ENCODE results near the gene MYRF. TPM values are rescaled to one million over a fixed set of nuclear protein-coding genes. Genes with fewer than 3 reads are reported as not detected.

The MYRF gene
- total RNA-seq, 4 donors from 2014 or later = 0.09 to 0.95 (median 0.22) TPM; not detected in 1

- no peak overlapping the region for H3K4me3 ChIP-seq
- no peaks in the 10 kb centered on the region for H3K9me3 ChIP-seq
- H3K27me3 ChIP-seq = peaks cover 0 to 49% (median 0%) of the 10 kb centered on the region in 4 donors
- DNase-seq = no peak
- peaks cover 4 to 40% (median 17%) of the 10 kb centered on the region in 3 donors for H3K4me1 ChIP-seq
- no peaks in the 10 kb centered on the region for H3K36me3 ChIP-seq
- intact Hi-C loops (cut with DNase I) = no loop called here
- no peak overlapping the region for H3K27ac ChIP-seq
- WGBS, 2 donors = 92 to 95% methylated on average over 4 to 5 of the region's 5 CpGs
- TF ChIP-seq POLR2A (IDR thresholded peaks at IDR 0.05) (no peak), CTCF (IDR thresholded peaks at IDR 0.05) (no peak)
Measured at GRCh38 chr11:61750631-61751273, 1.7 kb upstream of the MYRF start.

DNA sequence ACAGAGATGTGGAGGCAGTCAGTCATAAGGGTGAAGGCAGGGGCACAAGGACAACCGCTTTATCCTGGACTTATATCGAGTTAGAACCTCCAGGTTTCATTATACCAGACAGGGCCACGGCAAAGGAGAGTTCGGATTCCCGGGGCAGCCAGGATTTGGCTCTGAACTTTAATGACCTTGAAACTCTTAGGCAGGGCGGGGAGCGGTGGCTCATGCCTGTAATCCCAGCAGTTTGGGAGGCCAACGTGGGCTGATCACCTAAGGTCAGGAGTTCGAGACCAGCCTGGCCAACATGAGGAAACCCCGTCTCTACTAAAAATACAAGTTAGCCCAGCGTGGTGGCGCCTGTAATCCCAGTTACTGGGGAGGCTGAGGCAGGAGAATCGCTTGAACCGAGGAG is 1.1 kb upstream of the MYRF start:
- Histone ChIP-seq H3K27ac (no peak overlapping the region), H3K36me3 (no peaks in the 10 kb centered on the region), H3K4me3 (no peak overlapping the region), H3K27me3 (peaks cover 0 to 49% (median 0%) of the 10 kb centered on the region in 4 donors), H3K4me1 (peaks cover 4 to 35% (median 17%) of the 10 kb centered on the region in 3 donors), H3K9me3 (no peaks in the 10 kb centered on the region)
- no peak for DNase-seq
- intact Hi-C loops (cut with DNase I) = no loop called here
- WGBS, 2 donors = 78 to 87% methylated on average over 3 to 10 of the region's 14 CpGs
- TF ChIP-seq POLR2A (IDR thresholded peaks at IDR 0.05) (no peak), CTCF (IDR thresholded peaks at IDR 0.05) (no peak)

DNA sequence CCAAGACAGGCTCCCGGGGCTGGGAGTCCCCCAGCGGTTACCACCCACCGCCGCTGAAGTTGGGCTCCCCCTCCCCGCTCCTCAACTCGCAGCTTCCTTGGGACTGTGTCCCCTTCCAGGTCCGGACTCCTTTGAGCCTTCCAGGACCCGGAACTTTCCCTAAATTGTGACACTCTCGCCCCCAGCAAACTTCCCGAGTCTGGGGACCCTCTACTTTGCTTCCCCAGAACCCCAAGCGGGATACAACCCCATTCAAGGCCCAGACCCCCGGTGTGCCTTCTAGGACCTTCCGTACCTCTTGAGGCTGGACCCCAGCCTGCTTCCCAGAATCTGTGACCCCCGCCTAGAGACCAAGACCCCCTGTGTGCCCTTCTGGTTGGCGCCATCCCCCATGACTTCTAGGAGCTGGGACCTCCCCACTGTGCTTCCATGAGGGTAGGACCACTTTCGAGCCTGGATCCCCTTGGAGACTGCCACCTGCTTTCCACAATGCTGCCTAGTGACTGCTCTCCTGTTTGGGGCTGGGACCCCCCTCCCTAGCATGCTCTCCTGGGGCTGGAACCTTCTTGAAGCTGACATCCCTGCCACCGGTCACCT is 587 bp downstream of the MYRF start:
- intact Hi-C loops (cut with DNase I) = no loop called here
- no peak for DNase-seq
- Histone ChIP-seq H3K9me3 (no peaks in the 10 kb centered on the region), H3K4me3 (peak overlapping the region; percentile 20 to 71 (median 44)), H3K36me3 (no peaks in the 10 kb centered on the region), H3K4me1 (peaks cover 4 to 27% (median 10%) of the 10 kb centered on the region in 3 donors), H3K27me3 (peaks cover 0 to 49% (median 0%) of the 10 kb centered on the region in 4 donors), H3K27ac (no peak overlapping the region)
- 47 to 48% methylated on average over 14 to 16 of the region's 17 CpGs for WGBS, 2 donors
- no peak for TF ChIP-seq CTCF (IDR thresholded peaks at IDR 0.05)
- no peak for TF ChIP-seq POLR2A (IDR thresholded peaks at IDR 0.05)

DNA sequence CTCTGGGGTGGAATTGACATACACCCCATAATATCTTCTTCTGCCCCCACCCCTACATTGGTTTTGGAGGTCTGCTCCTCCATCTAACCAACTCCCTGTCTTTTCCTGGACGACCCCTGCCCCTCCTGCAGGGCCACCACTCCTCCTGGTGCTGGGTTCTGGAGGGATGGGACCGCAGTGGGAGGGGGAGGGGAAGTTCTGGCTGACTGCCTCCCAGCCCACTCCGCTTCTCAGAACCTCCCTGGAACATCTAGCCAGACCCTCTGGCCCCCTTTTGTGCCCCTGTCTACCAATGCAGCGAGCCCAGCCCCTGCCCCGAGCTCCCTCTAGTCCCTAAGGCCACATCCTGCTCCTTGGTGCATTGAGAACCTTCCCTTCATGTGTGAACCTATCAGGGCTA is 1.2 kb downstream of the MYRF start:
- intact Hi-C loops (cut with DNase I) = no loop called here
- Histone ChIP-seq H3K4me1 (peaks cover 4 to 23% (median 9%) of the 10 kb centered on the region in 3 donors), H3K27me3 (peaks cover 0 to 49% (median 0%) of the 10 kb centered on the region in 4 donors), H3K36me3 (no peaks in the 10 kb centered on the region), H3K9me3 (no peaks in the 10 kb centered on the region), H3K4me3 (no peak overlapping the region), H3K27ac (no peak overlapping the region)
- no peak for TF ChIP-seq POLR2A (IDR thresholded peaks at IDR 0.05)
- TF ChIP-seq CTCF (IDR thresholded peaks at IDR 0.05) = no peak
- DNase-seq = no peak
- 78 to 91% methylated on average over 4 to 5 of the region's 5 CpGs for WGBS, 2 donors
